Jurkat, Clone E6-1 (cell line): ENCODE data around the gene LACTBL1.
"Not testable (repeated sequence)": the region's sequence is repeated elsewhere in the genome, so short reads cannot be mapped to it uniquely, and the experiment has no call there.

ENCODE experiments used
- DNase-seq: peaks from one replicate; pipeline ENCODE4 v3.0.0-alpha.2; 2011; ENCODE audit warnings: low read depth, low spot score
- H3K4me3 ChIP-seq: 2 replicates; pipeline ENCODE4 v1.5.1; 2011; ENCODE audit warnings: mild to moderate bottlenecking, low read length, control low read depth, moderate library complexity

LACTBL1 gene

GRCh38 chr1:22980471-22980790 lies 7.8 kb upstream of the LACTBL1 start:
- H3K4me3 ChIP-seq: not testable (repeated sequence)

GRCh38 chr1:22978299-22978698 lies 5.6 kb upstream of the LACTBL1 start:
- DNase-seq: no peak
- H3K4me3 ChIP-seq: no peak overlapping the region

More at GRCh38 chr1:22980471-22980790, 7.8 kb upstream of the LACTBL1 start:
- not testable (repeated sequence) for DNase-seq

GRCh38 chr1:22976461-22977243 lies 4.0 kb upstream of the LACTBL1 start:
- H3K4me3 ChIP-seq: no peak overlapping the region
- DNase-seq: peak; percentile 59

- DNase-seq: no peak
- H3K4me3 ChIP-seq: no peak overlapping the region
These were observed 3.4 kb upstream of the LACTBL1 start for GRCh38 chr1:22976127-22976460.

GRCh38 chr1:22975694-22976093 lies 3.0 kb upstream of the LACTBL1 start:
- no peak for DNase-seq
- no peak overlapping the region for H3K4me3 ChIP-seq

- no peak for DNase-seq
- no peak overlapping the region for H3K4me3 ChIP-seq
These were observed 858 bp downstream of the LACTBL1 start for GRCh38 chr1:22971611-22972405.

GRCh38 chr1:22971161-22971560 lies 1.5 kb downstream of the LACTBL1 start:
- H3K4me3 ChIP-seq: no peak overlapping the region
- no peak for DNase-seq

- no peak for DNase-seq
- no peak overlapping the region for H3K4me3 ChIP-seq
These were observed 2.6 kb downstream of the LACTBL1 start for GRCh38 chr1:22970096-22970495.

GRCh38 chr1:22969304-22969709 lies 3.4 kb downstream of the LACTBL1 start:
- no peak overlapping the region for H3K4me3 ChIP-seq
- DNase-seq: no peak

- no peak overlapping the region for H3K4me3 ChIP-seq
- no peak for DNase-seq
These were observed 4.8 kb downstream of the LACTBL1 start for GRCh38 chr1:22967833-22968232.

GRCh38 chr1:22966309-22966708 lies 6.4 kb downstream of the LACTBL1 start:
- DNase-seq: no peak
- H3K4me3 ChIP-seq: no peak overlapping the region

GRCh38 chr1:22963044-22963677 lies 9.5 kb downstream of the LACTBL1 start:
- no peak overlapping the region for H3K4me3 ChIP-seq
- no peak for DNase-seq

- no peak overlapping the region for H3K4me3 ChIP-seq
- no peak for DNase-seq
These were observed 10.1 kb downstream of the LACTBL1 start for GRCh38 chr1:22962558-22962957.

- no peak overlapping the region for H3K4me3 ChIP-seq
- DNase-seq: no peak
These were observed 12.9 kb downstream of the LACTBL1 start for GRCh38 chr1:22959545-22960360.

- no peak overlapping the region for H3K4me3 ChIP-seq
- no peak for DNase-seq
These were observed 14.1 kb downstream of the LACTBL1 start for GRCh38 chr1:22958556-22958955.

- DNase-seq: no peak
- H3K4me3 ChIP-seq: no peak overlapping the region
These were observed 15.6 kb downstream of the LACTBL1 start for GRCh38 chr1:22957066-22957465.

- no peak overlapping the region for H3K4me3 ChIP-seq
- DNase-seq: no peak
These were observed 17.5 kb downstream of the LACTBL1 start for GRCh38 chr1:22955146-22955545.

GRCh38 chr1:22953740-22954141 lies 18.9 kb downstream of the LACTBL1 start:
- DNase-seq: no peak
- H3K4me3 ChIP-seq: no peak overlapping the region

- DNase-seq: no peak
- H3K4me3 ChIP-seq: no peak overlapping the region
These were observed 19.5 kb downstream of the LACTBL1 start for GRCh38 chr1:22953057-22953739.
